ENCODE measurements around the gene SEC16A. TPM values are rescaled to one million over a fixed set of nuclear protein-coding genes. Genes with fewer than 3 reads are reported as not detected.
A peak's percentile ranks its signal among the peaks of the same experiment; 100 is the strongest.

The SEC16A gene
- total and polyA plus RNA-seq, 8 donors, result 51.2 to 79.5 (median 61.3) TPM

DNA sequence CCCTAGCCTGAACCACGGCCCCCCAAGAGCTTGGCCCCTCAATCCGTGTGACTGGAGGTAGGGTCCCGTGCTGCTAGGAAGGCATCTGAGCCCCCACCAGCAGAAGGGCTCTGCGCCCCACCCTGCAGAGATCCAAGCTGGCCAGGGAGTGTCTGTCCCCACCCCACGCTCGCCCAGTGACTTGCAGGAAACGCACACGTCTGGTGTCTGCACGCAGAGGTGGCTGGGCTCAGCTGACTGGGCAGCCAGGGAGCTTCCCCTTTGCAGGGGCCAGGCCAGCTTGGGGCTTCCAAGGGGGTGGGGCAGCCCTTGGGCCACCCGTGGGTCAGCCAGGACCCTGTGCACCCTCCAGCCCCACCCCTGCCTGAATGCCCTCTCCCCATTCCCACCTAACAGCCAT is 38.7 kb upstream of the SEC16A start:
- Histone ChIP-seq H3K36me3 (peaks cover 0 to 66% of the 10 kb centered on the region in 2 donors), H3K4me3 (no peak overlapping the region), H3K4me1 (peaks cover 26 to 76% of the 10 kb centered on the region in 2 donors), H3K27me3 (no peaks in the 10 kb centered on the region), H3K9me3 (no peaks in the 10 kb centered on the region), H3K27ac (peak overlapping the region; percentile 78 to 84)
- no peak for TF ChIP-seq CTCF (IDR thresholded peaks at IDR 0.05)
- ATAC-seq (peak; percentile 27), DNase-seq (peak in 2 of 4 donors; percentile 88 to 96)
- intact Hi-C loops (cut with DNase I), result no loop called here

- Histone ChIP-seq H3K36me3 (peaks cover 0 to 78% of the 10 kb centered on the region in 2 donors), H3K4me3 (no peak overlapping the region), H3K4me1 (peaks cover 26 to 61% of the 10 kb centered on the region in 2 donors), H3K27ac (peak overlapping the region; percentile 78 to 84), H3K27me3 (no peaks in the 10 kb centered on the region), H3K9me3 (no peaks in the 10 kb centered on the region)
- TF ChIP-seq CTCF (IDR thresholded peaks at IDR 0.05), result no peak
- peak; percentile 64 for ATAC-seq
- DNase-seq, result peak in 2 of 4 donors; percentile 76 to 82
- intact Hi-C loops (cut with DNase I), result no loop called here
Measured at GRCh38 chr9:136520053-136520540, 37.3 kb upstream of the SEC16A start.

DNA sequence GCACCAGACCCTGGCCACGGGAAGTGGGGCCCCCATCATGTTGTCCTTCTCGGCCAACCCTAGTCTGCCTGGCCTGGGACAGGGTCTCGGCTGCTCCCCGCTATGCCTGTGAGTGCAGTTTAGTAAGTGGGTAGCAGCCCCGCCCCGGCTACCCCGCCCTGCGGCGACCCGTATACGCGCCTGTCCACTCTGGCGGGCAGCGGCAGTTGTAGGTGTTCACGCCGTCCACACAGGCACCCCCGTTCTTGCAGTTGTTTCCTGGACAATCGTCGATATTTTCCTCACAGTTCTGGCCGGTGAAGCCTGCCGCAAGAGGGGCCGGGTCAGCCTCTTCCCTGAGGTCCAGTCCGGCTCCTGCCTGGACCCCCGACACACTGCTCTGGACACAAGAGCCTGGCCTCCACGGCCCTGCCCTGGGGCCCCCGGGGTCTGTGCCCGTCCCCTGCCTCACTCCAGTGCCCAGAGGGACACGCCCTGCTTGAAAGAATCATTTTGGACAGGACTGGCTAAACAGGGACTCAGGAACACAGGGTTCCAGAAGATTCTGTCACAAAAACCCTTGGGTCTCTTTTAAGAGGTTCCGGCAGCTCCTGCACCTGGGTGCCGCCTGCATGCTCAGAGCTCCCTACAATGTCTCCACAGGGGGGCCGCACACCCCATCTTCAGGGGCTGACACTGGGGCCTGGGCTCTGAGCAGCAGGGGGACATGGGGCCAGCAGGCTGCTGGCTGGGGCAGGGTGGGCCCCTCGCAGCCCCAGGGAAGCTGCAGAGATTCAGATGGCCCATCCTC is 36.6 kb upstream of the SEC16A start:
- Histone ChIP-seq H3K9me3 (no peaks in the 10 kb centered on the region), H3K4me1 (peaks cover 26 to 55% of the 10 kb centered on the region in 2 donors), H3K36me3 (peaks cover 0 to 84% of the 10 kb centered on the region in 2 donors), H3K27me3 (no peaks in the 10 kb centered on the region), H3K4me3 (no peak overlapping the region), H3K27ac (peak overlapping the region; percentile 78 to 84)
- no peak for TF ChIP-seq CTCF (IDR thresholded peaks at IDR 0.05)
- intact Hi-C loops (cut with DNase I), result no loop called here
- DNase-seq, result no peak
- ATAC-seq, result peak; percentile 44

DNA sequence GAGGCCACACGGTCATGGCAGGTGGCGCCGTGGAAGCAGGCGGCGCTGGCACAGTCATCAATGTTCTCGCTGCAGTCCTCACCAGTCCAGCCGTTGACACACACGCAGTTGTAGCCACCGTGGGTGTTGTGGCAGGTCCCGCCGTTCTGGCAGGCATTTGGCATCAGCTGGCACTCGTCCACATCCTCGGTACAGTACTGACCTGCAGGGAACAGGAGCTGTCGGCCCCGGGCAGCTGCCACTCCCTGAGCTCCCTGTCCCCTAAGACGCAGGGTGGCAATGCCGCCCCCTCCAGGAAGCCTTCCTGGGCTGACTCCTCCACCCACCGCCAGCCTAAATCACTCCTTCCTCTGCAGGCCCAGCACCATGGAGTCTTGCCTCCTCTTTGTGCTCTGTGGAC is 35.8 kb upstream of the SEC16A start:
- H3K36me3 ChIP-seq, result peaks cover 0 to 89% of the 10 kb centered on the region in 2 donors
- ATAC-seq, result no peak
- no peak overlapping the region for H3K4me3 ChIP-seq
- intact Hi-C loops (cut with DNase I), result no loop called here
- peak overlapping the region in 1 of 2 donors; percentile 84 for H3K27ac ChIP-seq
- no peak for TF ChIP-seq CTCF (IDR thresholded peaks at IDR 0.05)
- H3K27me3 ChIP-seq, result no peaks in the 10 kb centered on the region
- DNase-seq, result no peak
- peaks cover 24 to 46% of the 10 kb centered on the region in 2 donors for H3K4me1 ChIP-seq
- no peaks in the 10 kb centered on the region for H3K9me3 ChIP-seq

GRCh38 chr9:136517950-136518349 is 35.1 kb upstream of the SEC16A start:
- peaks cover 0 to 89% of the 10 kb centered on the region in 2 donors for H3K36me3 ChIP-seq
- H3K4me1 ChIP-seq, result peaks cover 17 to 45% of the 10 kb centered on the region in 2 donors
- intact Hi-C loops (cut with DNase I), result no loop called here
- no peaks in the 10 kb centered on the region for H3K27me3 ChIP-seq
- DNase-seq, result no peak
- H3K27ac ChIP-seq, result no peak overlapping the region
- no peak overlapping the region for H3K4me3 ChIP-seq
- ATAC-seq, result no peak
- TF ChIP-seq CTCF (IDR thresholded peaks at IDR 0.05), result no peak
- no peaks in the 10 kb centered on the region for H3K9me3 ChIP-seq

Measured in left lung (tissue), 10 donors.